ENCODE results near the gene MFAP3.

MFAP3 gene

DNA sequence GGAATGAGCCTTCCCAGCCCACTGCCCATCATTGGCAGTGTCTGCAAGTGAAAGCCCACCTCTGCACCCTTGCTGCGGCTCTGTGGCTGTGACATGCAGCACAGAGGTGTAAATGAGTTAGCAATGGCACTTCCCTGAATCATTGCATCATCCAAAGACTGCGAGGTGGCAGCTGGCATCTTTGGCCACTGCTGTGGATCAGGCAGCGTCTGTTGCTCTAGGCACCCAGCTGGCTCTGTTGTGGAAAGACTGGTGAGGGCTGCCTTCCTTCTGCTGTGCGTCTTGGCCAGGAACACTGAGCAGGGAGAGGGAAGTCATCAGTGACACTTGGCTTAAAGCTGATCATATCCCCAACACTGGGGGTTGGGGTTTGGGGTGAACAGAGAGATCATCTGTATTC is 64.5 kb downstream of the MFAP3 start:
- no peak overlapping the region for H3K9ac ChIP-seq (ENCODE audit: insufficient read length, low read depth)
- H3K36me3 ChIP-seq (ENCODE audit: insufficient read depth, insufficient read length, low read length) = no peaks in the 10 kb centered on the region
- H3K9me3 ChIP-seq (ENCODE audit: insufficient read depth, low read length) = no peaks in the 10 kb centered on the region
- no peaks in the 10 kb centered on the region for H3K27me3 ChIP-seq (ENCODE audit: insufficient read depth, insufficient read length)
- peaks cover 3% of the 10 kb centered on the region for H3K4me1 ChIP-seq (ENCODE audit: insufficient read depth, insufficient read length)
- DNase-seq (ENCODE audit: low read depth, low spot score) = no peak
- H3K4me3 ChIP-seq (ENCODE audit: insufficient read length, low read depth) = no peak overlapping the region
- TF ChIP-seq SUZ12 (IDR thresholded peaks at IDR 0.05; ENCODE audit: extremely low read depth, insufficient read depth, insufficient read length) = no peak
- TF ChIP-seq ZNF274 (IDR thresholded peaks at IDR 0.05; ENCODE audit: low read depth, low read length) = no peak
- TF ChIP-seq YY1 (IDR thresholded peaks at IDR 0.05; ENCODE audit: insufficient read depth, insufficient read length) = no peak
